Thyroid gland (tissue), 4 donors: ENCODE data around the gene PRLH.
"Not testable (repeated sequence)": the region's sequence is repeated elsewhere in the genome, so short reads cannot be mapped to it uniquely, and the experiment has no call there.

Source experiments
- POLR2A ChIP-seq, 2 donors: fragments of 450-650 bp; IDR thresholded peaks; one replicate each; pipeline ENCODE4 v1.6.1; 2017; ENCODE audit warnings: antibody characterized with exemption in 2 of 2, mild to moderate bottlenecking in 2 of 2, moderate library complexity in 1 of 2
- TF ChIP-seq, protein P1 (sequence below), 6 experiments: fragments of 200-600 bp in 3 of 6; fragments of 450-650 bp in 3 of 6; sonication (generic) in 3 of 6; IDR thresholded peaks; one replicate each; pipeline ENCODE4 v1.5.1; 2016 to 2019; ENCODE audit warnings: antibody characterized with exemption in 6 of 6, mild to moderate bottlenecking in 2 of 6, inconsistent platforms in 1 of 6, moderate library complexity in 1 of 6

DNA sequence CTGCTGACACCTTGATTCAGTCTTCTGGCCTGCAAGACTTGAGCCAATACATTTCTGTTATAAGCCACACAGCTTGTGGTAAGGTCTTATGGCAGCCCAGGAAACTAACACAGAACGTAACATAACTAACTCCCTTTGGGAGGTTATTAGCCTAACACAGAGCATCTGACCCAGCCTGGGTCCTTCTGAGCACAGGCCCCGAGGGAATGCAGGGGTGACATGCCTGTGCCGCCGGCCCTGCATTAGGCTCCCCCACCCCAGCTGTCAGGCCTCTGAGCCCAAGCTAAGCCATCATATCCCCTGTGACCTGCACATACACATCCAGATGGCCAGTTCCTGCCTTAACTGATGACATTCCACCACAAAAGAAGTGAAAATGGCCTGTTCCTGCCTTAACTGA is 40.1 kb downstream of the PRLH start:
- TF ChIP-seq, protein P1, sequence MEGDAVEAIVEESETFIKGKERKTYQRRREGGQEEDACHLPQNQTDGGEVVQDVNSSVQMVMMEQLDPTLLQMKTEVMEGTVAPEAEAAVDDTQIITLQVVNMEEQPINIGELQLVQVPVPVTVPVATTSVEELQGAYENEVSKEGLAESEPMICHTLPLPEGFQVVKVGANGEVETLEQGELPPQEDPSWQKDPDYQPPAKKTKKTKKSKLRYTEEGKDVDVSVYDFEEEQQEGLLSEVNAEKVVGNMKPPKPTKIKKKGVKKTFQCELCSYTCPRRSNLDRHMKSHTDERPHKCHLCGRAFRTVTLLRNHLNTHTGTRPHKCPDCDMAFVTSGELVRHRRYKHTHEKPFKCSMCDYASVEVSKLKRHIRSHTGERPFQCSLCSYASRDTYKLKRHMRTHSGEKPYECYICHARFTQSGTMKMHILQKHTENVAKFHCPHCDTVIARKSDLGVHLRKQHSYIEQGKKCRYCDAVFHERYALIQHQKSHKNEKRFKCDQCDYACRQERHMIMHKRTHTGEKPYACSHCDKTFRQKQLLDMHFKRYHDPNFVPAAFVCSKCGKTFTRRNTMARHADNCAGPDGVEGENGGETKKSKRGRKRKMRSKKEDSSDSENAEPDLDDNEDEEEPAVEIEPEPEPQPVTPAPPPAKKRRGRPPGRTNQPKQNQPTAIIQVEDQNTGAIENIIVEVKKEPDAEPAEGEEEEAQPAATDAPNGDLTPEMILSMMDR (IDR thresholded peaks at IDR 0.05), result not testable (repeated sequence)
- TF ChIP-seq POLR2A (IDR thresholded peaks at IDR 0.05), result not testable (repeated sequence)
